HG03460 (cell line): Measurements from ENCODE around the gene SSTR1.

ENCODE experiments used
- ATAC-seq: cut with Tn5 transposase; IDR thresholded peaks from one replicate; pipeline ENCODE4 v1.9.1; 2021; ENCODE audit not compliant: unreplicated experiment

The SSTR1 gene

GRCh38 chr14:38233218-38233617 lies 25.5 kb downstream of the SSTR1 start:
- ATAC-seq = no peak

- no peak for ATAC-seq
Observed at GRCh38 chr14:38238332-38238731, 30.6 kb downstream of the SSTR1 start.

GRCh38 chr14:38238878-38239277 lies 31.2 kb downstream of the SSTR1 start:
- no peak for ATAC-seq

GRCh38 chr14:38243696-38244240 lies 36.1 kb downstream of the SSTR1 start:
- ATAC-seq = no peak

GRCh38 chr14:38248321-38249028 lies 40.8 kb downstream of the SSTR1 start:
- no peak for ATAC-seq

- ATAC-seq = no peak
Observed at GRCh38 chr14:38250331-38250730, 42.6 kb downstream of the SSTR1 start.

- ATAC-seq = no peak
Observed at GRCh38 chr14:38252066-38252710, 44.5 kb downstream of the SSTR1 start.

GRCh38 chr14:38253676-38254075 lies 46.0 kb downstream of the SSTR1 start:
- ATAC-seq = no peak

GRCh38 chr14:38254571-38255407 lies 47.1 kb downstream of the SSTR1 start:
- no peak for ATAC-seq

GRCh38 chr14:38255408-38255672 lies 47.6 kb downstream of the SSTR1 start:
- no peak for ATAC-seq

- ATAC-seq = no peak
Observed at GRCh38 chr14:38255673-38256532, 48.2 kb downstream of the SSTR1 start, which contains the start of gene CLEC14A. Gene CLEC14A, minus strand, starts transcription at chr14:38256093. Its CDS starts 71 bp downstream, at chr14:38256022.

GRCh38 chr14:38256533-38256840 lies 48.8 kb downstream of the SSTR1 start:
- no peak for ATAC-seq

- no peak for ATAC-seq
Observed at GRCh38 chr14:38257507-38257906, 49.8 kb downstream of the SSTR1 start.

- ATAC-seq = no peak
Observed at GRCh38 chr14:38261620-38262019, 53.9 kb downstream of the SSTR1 start.
